Measurements from ENCODE around the gene TVP23B. TPM values are rescaled to one million over a fixed set of nuclear protein-coding genes. Genes with fewer than 3 reads are reported as not detected.
A peak's percentile ranks its signal among the peaks of the same experiment; 100 is the strongest.
"Not testable (repeated sequence)": the region's sequence is repeated elsewhere in the genome, so short reads cannot be mapped to it uniquely, and the experiment has no call there.

Gene TVP23B
- polyA plus RNA-seq (ENCODE audit: low read depth in 6 of 6): 10 to 100 TPM; 41.0 to 66.7 (median 49.1) TPM

- peak; percentile 96 to 97 for ATAC-seq (ENCODE audit: low read depth in 2 of 2)
- H3K36me3 Mint-ChIP-seq, H3K9me3 Mint-ChIP-seq, H3K27me3 Mint-ChIP-seq: not testable (repeated sequence)
- peak; percentile 92 for DNase-seq
- Mint-ChIP-seq H3K4me3 (peak within 1 kb of the TSS; percentile 90 to 99 (median 96)), H3K27ac (peak within 1 kb of the TSS; percentile 97 to 99 (median 98)), H3K4me1 (peaks cover 20 to 25% (median 21%) of the 10 kb centered on the region in 3 donors)
These were observed at the start of gene TVP23B for GRCh38 chr17:18780991-18781718. TVP23B (plus strand) TSS chr17:18781183; CDS start chr17:18781294, 111 bp downstream.

DNA sequence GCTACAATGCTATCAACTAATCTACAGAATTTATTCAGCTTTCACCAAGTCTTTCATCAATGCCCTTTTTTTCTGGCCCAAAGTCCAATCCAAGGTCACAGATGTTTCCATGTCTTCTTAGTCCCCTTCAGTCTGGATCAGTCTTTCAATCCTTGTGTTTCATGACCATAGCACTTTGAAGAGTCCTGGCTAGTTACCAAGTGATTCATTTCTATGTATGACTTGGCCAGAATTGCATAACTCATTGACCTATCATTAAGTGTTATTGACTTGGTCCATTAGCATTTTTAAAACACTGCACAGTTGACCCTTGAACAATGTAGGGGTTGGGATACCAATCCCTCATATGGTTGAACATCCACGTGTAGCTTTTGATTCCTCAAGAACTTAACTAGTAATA lies 48.5 kb upstream of the TVP23B start:
- DNase-seq; ATAC-seq (ENCODE audit: low read depth in 2 of 2); H3K9me3 Mint-ChIP-seq; H3K36me3 Mint-ChIP-seq; H3K4me3 Mint-ChIP-seq; H3K27me3 Mint-ChIP-seq; H3K4me1 Mint-ChIP-seq; H3K27ac Mint-ChIP-seq: not testable (repeated sequence)

DNA sequence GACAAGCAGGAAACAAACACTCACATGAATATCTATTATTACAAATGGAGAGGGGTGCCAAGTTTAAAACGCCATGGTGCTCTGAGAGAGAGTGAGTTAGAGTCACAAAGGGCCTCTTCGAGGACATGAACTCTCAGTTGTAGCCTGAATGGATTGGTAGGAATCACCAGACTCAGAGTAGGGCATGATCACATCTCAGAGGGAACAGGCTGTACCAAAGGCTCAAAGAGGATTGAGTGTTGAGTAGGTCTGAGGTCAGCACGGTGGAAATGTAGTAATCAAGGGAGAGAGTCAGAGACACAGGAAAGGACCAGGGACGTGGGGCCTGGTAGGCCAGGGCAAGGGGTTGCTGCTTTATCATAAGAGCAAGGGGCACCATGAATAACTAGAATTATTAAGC lies 47.6 kb upstream of the TVP23B start:
- ATAC-seq (ENCODE audit: low read depth in 2 of 2); H3K4me3 Mint-ChIP-seq; DNase-seq; H3K36me3 Mint-ChIP-seq; H3K4me1 Mint-ChIP-seq; H3K27me3 Mint-ChIP-seq; H3K9me3 Mint-ChIP-seq: not testable (repeated sequence)
- H3K27ac Mint-ChIP-seq: peak overlapping the region in 1 of 6 donors; percentile 85

DNA sequence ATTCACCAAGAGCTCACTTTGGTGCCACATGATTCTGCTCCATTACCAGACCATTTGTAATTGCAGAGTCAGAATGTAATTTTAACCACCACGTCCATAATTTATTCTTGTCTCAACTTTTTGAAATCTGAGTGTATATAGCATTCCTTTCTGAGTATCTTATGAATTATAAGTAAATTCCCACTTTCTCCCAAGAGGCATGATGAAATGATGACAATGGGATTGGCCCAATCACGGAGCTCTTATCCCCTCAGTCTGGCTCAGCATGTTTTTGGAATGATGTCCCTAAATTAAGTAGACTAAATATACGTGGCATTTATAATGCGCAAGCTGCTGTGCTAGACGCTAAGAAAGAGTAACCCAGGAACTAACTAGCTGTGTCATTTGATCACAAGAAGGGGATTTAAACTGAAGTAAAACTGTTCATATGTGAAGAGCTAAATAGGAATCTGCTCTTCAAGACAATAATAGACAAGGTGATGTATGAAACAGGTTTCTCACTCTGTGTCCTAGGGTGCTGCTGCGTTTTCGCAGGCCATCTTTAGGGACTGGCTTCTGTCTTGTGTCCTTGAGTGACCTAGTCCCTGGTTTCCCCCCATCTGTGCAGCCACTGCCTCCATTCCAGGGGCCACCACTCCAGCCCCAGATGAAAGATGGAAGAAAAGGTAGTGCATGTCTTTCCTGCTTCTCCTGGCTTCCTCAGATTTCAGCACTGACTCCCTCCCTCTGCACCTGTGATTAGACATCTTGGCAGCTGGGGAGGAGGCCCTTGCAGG lies 41.2 kb upstream of the TVP23B start:
- not testable (repeated sequence) for DNase-seq, H3K4me1 Mint-ChIP-seq, H3K27ac Mint-ChIP-seq

DNA sequence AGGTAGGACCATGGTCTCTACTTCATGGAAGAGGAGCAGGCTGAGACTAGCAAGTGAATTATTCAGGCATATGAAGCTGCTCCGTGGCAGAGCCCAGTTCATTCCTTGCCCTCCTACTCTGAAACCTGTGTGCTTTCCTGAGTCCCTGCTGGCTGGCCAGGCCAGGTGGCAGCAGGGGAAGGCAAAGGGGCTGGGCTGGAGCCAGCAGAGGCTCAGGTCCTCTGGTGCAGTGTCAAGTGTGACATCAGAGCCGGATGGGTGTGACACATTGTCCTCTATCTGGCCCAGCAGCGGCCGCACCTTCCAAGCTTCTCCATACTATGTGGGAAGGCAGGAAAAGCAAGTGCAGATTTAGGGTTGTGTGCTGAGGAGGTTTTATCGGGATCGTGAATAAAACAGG lies 39.8 kb upstream of the TVP23B start:
- H3K27ac Mint-ChIP-seq: peak overlapping the region in 1 of 6 donors; percentile 33
- not testable (repeated sequence) for H3K36me3 Mint-ChIP-seq

More for the DNA sequence above, 41.2 kb upstream of the TVP23B start:
- not testable (repeated sequence) for H3K4me3 Mint-ChIP-seq; H3K9me3 Mint-ChIP-seq; H3K36me3 Mint-ChIP-seq; H3K27me3 Mint-ChIP-seq; ATAC-seq (ENCODE audit: low read depth in 2 of 2)

DNA sequence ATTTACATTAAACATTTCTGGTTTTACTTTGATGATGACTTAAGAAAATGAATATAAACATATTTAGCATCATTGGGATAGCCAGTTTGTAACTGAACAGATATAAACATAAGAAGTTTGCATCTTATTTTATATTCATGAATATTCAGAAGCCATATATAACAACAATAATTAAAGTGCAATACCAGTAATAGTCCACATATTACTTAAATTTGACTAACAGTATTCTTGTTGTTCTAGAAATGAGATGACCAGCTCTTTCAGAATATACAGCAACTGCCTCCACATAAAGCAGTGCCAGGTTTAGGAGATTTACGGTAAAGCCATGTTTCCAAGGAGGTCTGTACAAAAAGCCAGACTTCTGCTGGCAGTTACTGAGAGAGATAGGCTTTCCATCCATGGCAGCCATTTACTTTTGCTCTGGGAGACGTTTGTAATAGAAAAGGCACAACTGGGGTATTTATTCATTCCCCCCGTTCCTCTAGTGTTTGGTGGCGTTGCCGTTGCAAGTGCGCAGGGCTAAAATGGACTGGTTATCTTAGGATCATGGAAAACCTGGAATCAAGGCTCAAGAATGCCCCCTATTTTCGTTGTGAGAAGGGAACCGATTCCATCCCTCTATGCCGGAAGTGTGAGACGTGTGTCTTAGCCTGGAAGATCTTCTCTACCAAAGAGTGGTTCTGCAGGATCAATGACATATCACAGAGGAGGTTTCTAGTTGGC lies 37.1 kb upstream of the TVP23B start, which contains the start of gene FBXW10:
FBXW10 (plus strand) TSS at position 356 of the 723 bp plus-strand sequence; CDS start at position 547, 191 bp downstream.
- H3K4me3 Mint-ChIP-seq; H3K9me3 Mint-ChIP-seq; H3K27me3 Mint-ChIP-seq; H3K36me3 Mint-ChIP-seq; ATAC-seq (ENCODE audit: low read depth in 2 of 2); H3K27ac Mint-ChIP-seq; H3K4me1 Mint-ChIP-seq; DNase-seq: not testable (repeated sequence)

More for the DNA sequence above, 39.8 kb upstream of the TVP23B start:
- H3K27me3 Mint-ChIP-seq; H3K4me3 Mint-ChIP-seq; H3K9me3 Mint-ChIP-seq; H3K4me1 Mint-ChIP-seq; ATAC-seq (ENCODE audit: low read depth in 2 of 2); DNase-seq: not testable (repeated sequence)

DNA sequence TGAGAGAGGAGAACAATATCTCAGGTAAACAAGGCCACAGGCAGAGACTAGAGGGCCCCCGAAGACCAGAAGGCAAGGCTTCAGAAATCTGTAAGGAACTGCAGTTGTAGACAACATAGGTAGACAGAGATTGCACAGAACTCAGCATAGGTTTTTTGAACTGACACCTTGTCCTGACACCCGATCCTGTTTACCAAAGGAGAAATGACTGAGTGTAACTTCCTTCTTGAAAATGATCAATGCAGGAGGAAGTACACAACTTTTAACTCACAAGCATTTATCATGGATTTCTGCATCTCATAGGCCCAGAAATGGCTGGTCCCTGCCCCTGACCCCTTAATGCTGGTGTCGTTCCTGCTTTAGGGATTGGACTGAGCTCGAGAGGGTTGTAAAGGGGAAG lies 36.3 kb upstream of the TVP23B start:
- not testable (repeated sequence) for H3K36me3 Mint-ChIP-seq; H3K4me1 Mint-ChIP-seq; H3K27ac Mint-ChIP-seq; DNase-seq; H3K4me3 Mint-ChIP-seq; H3K9me3 Mint-ChIP-seq; H3K27me3 Mint-ChIP-seq; ATAC-seq (ENCODE audit: low read depth in 2 of 2)

DNA sequence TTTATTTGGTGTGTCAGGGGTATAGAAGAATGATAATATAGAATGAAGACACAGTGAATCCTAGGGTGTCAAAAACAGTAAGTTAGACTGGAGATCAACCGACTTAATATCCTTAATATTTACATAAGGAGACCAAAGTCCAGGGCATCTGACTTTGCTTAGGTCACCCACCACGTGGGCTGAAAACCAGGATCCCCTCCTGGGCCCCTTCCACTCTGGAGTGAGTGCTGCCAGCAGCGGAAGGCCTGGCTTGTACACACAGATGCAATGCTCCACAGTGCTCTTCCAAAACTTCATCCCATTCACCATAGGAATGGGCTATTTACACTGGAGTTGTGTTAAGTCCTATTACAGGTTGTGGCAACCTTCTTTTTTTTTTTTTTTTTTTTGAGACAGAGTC lies 34.4 kb upstream of the TVP23B start:
- ATAC-seq (ENCODE audit: low read depth in 2 of 2); H3K9me3 Mint-ChIP-seq; H3K27ac Mint-ChIP-seq; H3K27me3 Mint-ChIP-seq; H3K36me3 Mint-ChIP-seq; H3K4me3 Mint-ChIP-seq; H3K4me1 Mint-ChIP-seq; DNase-seq: not testable (repeated sequence)

- not testable (repeated sequence) for H3K27ac Mint-ChIP-seq; H3K27me3 Mint-ChIP-seq; ATAC-seq (ENCODE audit: low read depth in 2 of 2); H3K4me1 Mint-ChIP-seq; DNase-seq; H3K9me3 Mint-ChIP-seq; H3K36me3 Mint-ChIP-seq; H3K4me3 Mint-ChIP-seq
These were observed 33.5 kb upstream of the TVP23B start for GRCh38 chr17:18747501-18747900.

DNA sequence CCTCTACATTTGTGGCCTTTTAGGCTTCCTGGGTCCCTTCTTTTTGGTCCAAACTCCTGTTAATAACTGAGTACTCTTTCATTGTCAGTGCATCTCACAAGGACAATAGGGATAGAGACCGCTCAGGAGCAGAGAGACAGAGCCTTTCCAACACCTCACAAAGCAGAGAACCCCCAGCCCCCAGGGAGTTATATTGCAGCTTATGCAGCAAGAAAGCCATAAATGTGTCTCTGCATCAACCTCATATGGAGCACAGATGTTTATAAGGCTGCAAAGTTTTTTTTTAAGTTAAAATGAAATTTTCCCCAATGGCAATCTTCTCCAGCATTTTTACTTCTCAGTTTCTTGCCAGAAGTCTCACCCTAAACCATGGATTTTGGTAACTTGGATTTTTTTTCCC lies 30.7 kb upstream of the TVP23B start:
- not testable (repeated sequence) for ATAC-seq (ENCODE audit: low read depth in 2 of 2); H3K9me3 Mint-ChIP-seq; H3K27ac Mint-ChIP-seq; H3K36me3 Mint-ChIP-seq; H3K4me3 Mint-ChIP-seq; H3K27me3 Mint-ChIP-seq; DNase-seq; H3K4me1 Mint-ChIP-seq

DNA sequence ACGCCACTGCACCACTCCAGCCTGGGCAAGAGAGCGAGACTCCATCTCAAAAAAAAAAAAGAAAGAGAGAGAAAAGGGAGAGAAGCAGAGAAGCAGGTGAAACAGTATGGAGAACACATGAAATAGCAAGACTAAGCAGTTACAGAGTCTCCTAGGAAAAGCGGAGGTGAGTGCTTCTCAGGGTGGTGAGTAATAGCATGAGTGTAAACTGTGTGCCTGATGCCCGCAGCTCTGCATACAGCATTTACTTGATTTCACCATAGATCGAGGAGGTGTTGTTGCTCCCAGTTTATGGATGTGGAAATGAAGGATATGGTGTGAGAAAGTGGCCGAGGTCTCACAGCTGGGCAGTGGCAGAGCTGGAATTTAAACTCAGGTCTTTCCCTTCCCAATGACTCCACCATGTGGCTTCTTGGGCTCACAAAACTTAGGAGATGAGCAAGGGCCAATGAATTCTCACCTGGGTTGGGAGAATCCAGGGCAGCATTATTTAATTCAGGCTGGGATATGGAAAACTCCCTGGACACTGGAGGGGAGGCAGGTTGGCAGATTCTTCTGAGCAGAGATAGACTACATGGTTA lies 27.1 kb upstream of the TVP23B start:
- H3K36me3 Mint-ChIP-seq; H3K4me3 Mint-ChIP-seq; ATAC-seq (ENCODE audit: low read depth in 2 of 2); H3K27ac Mint-ChIP-seq; DNase-seq; H3K27me3 Mint-ChIP-seq; H3K4me1 Mint-ChIP-seq; H3K9me3 Mint-ChIP-seq: not testable (repeated sequence)

GRCh38 chr17:18755969-18756368 lies 25.0 kb upstream of the TVP23B start:
- H3K27me3 Mint-ChIP-seq; H3K9me3 Mint-ChIP-seq; H3K4me3 Mint-ChIP-seq; H3K4me1 Mint-ChIP-seq; ATAC-seq (ENCODE audit: low read depth in 2 of 2); H3K36me3 Mint-ChIP-seq; DNase-seq: not testable (repeated sequence)
- peak overlapping the region in 1 of 6 donors; percentile 38 for H3K27ac Mint-ChIP-seq

- not testable (repeated sequence) for H3K4me1 Mint-ChIP-seq, H3K4me3 Mint-ChIP-seq
These were observed 23.5 kb upstream of the TVP23B start for GRCh38 chr17:18757368-18758044.

More at GRCh38 chr17:18757368-18758044, 23.5 kb upstream of the TVP23B start:
- H3K27me3 Mint-ChIP-seq; H3K27ac Mint-ChIP-seq; H3K9me3 Mint-ChIP-seq; DNase-seq; H3K36me3 Mint-ChIP-seq; ATAC-seq (ENCODE audit: low read depth in 2 of 2): not testable (repeated sequence)

All from naive B cell (primary cell).